Lung microvascular endothelial cell (primary cell): ENCODE results near the gene ANKS1B. TPM values are rescaled to one million over a fixed set of nuclear protein-coding genes. Genes with fewer than 3 reads are reported as not detected.
"Not testable (repeated sequence)": the region's sequence is repeated elsewhere in the genome, so short reads cannot be mapped to it uniquely, and the experiment has no call there.

Experiments used
- DNase-seq, 2 donors: peaks; one replicate each; pipeline versions ENCODE4 v3.0.0 to v3.0.0-alpha.2; 2010; ENCODE audit warnings: low read depth in 2 of 2
- total RNA-seq: library from RNA; depleted of rRNA; stranded (reverse); fragments of >200 nt; gene quantifications from 2 replicates; pipeline ENCODE4 v1.2.1, GENCODE V29; 2014

ANKS1B gene
- total RNA-seq, 1 donor from 2014 or later: 0.20 TPM

GRCh38 chr12:99598785-99599184 lies 386.0 kb downstream of the ANKS1B start:
- no peak for DNase-seq

- DNase-seq: no peak
Observed at GRCh38 chr12:99596762-99597161, 388.0 kb downstream of the ANKS1B start.

GRCh38 chr12:99577125-99577524 lies 407.6 kb downstream of the ANKS1B start:
- DNase-seq: not testable (repeated sequence)

DNA sequence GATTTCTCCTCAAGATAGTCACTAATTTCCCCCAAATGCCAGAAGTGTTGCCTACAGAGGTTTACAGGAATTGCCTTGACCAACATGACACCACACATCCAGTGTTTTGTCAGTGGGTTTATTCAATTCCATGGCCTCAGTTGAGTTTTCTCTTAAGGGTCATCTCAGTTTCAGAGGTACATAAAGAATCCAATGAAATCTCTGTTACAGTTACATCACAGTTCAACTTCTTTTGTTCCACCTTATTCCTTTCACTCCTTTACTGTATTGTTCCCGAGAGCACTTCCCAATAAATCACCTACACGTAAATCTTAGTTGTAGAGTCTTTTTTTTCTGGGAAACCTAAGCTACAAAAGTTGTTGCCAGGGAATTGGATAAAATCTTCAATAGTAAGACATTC lies 410.8 kb downstream of the ANKS1B start:
- no peak for DNase-seq

DNA sequence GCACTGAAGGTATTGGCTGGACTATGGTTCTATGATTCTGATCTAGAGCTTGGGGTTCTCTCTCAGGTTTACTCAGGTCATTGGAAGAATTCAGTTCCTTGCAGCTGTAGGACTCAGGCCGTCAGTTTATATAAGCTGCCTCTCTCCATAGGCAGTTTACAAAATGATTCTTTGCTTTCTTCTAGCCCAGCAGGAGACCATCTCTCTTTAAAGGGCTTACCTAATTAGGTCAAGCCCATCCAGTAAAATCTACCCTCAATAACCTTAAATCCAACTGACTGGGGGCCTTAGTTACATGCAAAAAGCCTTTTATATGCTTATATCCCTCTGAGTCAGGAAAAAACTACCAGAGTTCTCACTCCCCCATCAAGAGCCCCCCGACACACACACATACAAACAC lies 417.7 kb downstream of the ANKS1B start:
- no peak for DNase-seq

- no peak for DNase-seq
Observed at GRCh38 chr12:99558109-99558508, 426.6 kb downstream of the ANKS1B start.

DNA sequence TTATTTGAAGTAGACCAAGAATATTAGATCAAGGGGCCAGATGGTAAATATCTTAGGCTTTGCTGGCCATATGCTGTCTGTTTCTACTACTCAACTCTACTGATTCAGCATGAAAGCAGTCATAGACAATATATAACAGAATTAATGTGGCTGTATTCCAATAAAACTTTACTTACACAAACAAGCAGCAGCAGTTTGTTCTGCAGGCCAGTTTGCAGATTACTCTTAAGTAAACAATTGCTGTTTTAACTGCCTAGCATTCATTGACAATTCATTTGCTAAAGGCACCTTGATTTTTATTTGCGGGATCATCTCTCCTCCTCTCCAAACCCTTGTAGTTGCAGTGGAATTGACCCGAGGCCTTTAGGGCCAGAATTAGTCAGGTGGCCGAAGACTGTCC lies 431.3 kb downstream of the ANKS1B start:
- DNase-seq: no peak

GRCh38 chr12:99552022-99552421 lies 432.7 kb downstream of the ANKS1B start:
- DNase-seq: no peak

DNA sequence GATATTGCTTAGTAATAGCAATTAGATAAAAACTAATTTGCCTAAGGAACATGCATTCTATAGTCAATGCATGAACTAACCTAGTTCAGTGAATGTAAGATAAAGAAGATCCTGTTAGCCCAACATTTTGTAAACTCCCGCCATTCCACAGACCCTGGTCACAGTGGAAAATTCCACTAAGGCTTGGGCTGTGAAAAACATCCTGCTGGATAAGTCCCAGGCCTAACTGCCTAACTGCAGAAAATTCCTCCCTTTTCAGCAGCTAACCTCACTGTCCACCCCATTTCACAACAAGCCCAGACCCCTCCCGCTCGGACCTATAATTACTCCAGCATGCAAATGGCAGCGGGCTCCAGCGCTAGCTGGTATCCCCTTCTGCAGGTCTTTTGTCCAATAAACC lies 435.1 kb downstream of the ANKS1B start:
- no peak for DNase-seq

DNA sequence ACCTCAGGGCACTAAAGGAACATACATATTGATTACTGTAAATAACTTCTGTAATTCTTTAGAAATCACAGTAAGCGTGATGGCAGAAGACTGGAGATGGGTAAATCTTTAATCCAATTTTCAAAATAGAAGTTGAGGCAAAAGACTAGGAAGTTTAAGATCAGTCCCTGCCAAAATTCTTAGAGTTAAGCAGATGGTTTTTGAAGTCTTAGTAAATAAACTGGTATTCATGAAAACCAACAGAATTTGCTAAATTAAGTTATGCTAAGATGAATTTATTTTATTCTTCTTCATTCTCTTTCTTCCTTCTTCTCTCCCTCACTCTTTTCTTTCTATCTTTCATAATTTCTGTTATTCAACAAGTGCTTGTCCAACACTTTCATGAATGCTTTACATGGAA lies 435.5 kb downstream of the ANKS1B start:
- no peak for DNase-seq

- DNase-seq: no peak
Observed at GRCh38 chr12:99544457-99544856, 440.3 kb downstream of the ANKS1B start.

- no peak for DNase-seq
Observed at GRCh38 chr12:99529966-99530365, 454.8 kb downstream of the ANKS1B start.

GRCh38 chr12:99528478-99528877 lies 456.3 kb downstream of the ANKS1B start:
- no peak for DNase-seq

- DNase-seq: no peak
Observed at GRCh38 chr12:99523853-99524252, 460.9 kb downstream of the ANKS1B start.

DNA sequence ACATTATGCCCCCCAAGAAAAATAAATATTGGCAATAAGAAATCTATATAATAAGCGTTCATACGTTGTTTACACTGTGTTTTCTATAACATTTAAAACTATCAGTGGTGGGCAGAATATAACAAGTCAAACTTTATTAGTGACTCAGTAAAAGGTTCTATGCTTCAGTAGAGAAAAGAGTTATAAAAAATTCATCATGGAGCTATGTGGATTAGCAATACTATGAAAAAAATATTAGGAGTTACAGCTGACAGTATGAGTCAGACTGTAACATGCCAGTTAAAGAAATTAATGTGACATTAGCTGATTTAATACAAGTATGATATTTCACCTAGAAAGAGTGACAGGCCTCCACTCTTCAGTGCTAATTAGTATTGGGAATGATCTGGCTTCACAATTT lies 462.3 kb downstream of the ANKS1B start:
- DNase-seq: no peak

GRCh38 chr12:99521664-99522063 lies 463.1 kb downstream of the ANKS1B start:
- no peak for DNase-seq

DNA sequence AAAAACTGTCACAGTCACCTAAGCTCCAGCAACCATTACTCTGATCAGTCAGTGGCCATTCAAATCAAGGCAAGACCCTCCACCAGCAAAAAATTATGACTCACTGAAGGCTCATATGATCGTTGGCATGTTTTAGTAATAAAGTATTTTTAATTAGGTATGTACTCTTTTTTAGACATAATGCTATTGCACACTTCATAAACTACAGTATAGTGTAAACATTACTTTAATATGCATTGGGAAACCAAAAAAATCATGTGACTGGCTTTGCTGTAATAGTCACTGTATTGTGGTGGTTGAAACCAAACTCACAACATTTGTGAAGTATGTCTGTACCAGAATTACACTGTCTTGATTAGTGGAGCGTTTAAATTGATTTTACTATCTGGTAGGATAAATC lies 471.7 kb downstream of the ANKS1B start:
- no peak for DNase-seq

- DNase-seq: no peak
Observed at GRCh38 chr12:99505805-99506204, 478.9 kb downstream of the ANKS1B start.

- DNase-seq: no peak
Observed at GRCh38 chr12:99498756-99499155, 486.0 kb downstream of the ANKS1B start.

GRCh38 chr12:99495799-99496198 lies 488.9 kb downstream of the ANKS1B start:
- no peak for DNase-seq

DNA sequence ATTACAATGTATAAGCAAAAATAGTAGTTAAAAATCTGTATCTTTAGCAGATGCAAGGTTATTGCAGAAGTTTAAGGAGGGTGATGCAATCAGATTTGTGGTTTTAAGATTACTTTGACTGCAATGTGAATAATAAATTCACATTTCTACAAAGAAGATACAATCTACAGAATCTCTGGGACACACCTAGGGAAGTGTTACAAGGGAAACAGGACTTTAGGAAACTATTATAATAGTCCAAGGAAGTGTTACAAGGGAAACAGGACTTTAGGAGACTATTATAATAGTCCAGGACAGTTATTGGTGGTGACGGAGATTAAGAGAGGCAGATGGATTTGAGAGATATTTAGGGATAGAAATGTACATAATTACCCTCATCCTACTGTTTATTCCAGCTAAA lies 491.5 kb downstream of the ANKS1B start:
- DNase-seq: no peak

DNA sequence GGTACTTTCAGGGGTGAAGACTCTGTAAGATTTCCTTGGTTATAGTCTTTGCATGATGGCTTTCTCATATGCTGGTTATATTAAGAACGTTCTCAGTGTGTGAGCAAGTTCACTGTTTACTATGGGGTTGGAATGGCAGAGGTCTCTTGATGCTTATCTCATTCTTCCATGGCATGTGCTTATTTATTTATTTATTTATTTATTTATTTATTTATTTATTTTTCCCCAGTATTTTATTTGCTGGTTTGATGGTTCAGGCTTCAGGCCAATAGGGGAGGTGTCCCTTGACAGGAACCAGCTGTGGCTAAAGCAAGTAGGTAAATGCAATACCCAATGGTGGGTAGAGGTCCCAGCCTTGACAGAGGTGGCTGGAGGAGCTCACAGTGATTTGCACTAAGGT lies 498.5 kb downstream of the ANKS1B start:
- DNase-seq: no peak

GRCh38 chr12:99479149-99479548 lies 505.6 kb downstream of the ANKS1B start:
- DNase-seq: no peak

GRCh38 chr12:99476956-99477355 lies 507.8 kb downstream of the ANKS1B start:
- no peak for DNase-seq
